RWPE2 (cell line): ENCODE results near the gene MRTFB.
A peak's percentile ranks its signal among the peaks of the same experiment; 100 is the strongest.

ENCODE experiments used
- ATAC-seq: fragments of 200-7000 bp; cut with Tn5 transposase; 3 replicates; pipeline ENCODE4 v1.9.1; 2021; ENCODE audit warnings: low read depth
- DNase-seq: peaks from one replicate; pipeline ENCODE4 v3.0.0-alpha.2; 2020; ENCODE audit warnings: low spot score
- H3K27ac ChIP-seq: fragments of 450-650 bp; 2 replicates; pipeline ENCODE4 v1.5.1; 2017; ENCODE audit warnings: mild to moderate bottlenecking; ENCODE audit not compliant: poor library complexity, severe bottlenecking
- H3K27me3 ChIP-seq: fragments of 250-450 bp; sonication (Bioruptor Pico); 2 replicates; pipeline ENCODE4 v1.5.1; 2021; ENCODE audit warnings: mild to moderate bottlenecking, moderate library complexity; ENCODE audit not compliant: insufficient read depth, poor library complexity, severe bottlenecking
- H3K36me3 ChIP-seq: fragments of 250-450 bp; sonication (Bioruptor Pico); 2 replicates; pipeline ENCODE4 v1.5.1; 2020; ENCODE audit warnings: low read depth, mild to moderate bottlenecking, moderate library complexity
- H3K4me1 ChIP-seq: fragments of 250-450 bp; sonication (Bioruptor Pico); 2 replicates; pipeline ENCODE4 v1.5.1; 2021; ENCODE audit warnings: mild to moderate bottlenecking, moderate library complexity; ENCODE audit not compliant: insufficient read depth, poor library complexity, severe bottlenecking
- H3K4me3 ChIP-seq: fragments of 250-450 bp; sonication (Bioruptor Pico); 2 replicates; pipeline ENCODE4 v1.5.1; 2021; ENCODE audit warnings: mild to moderate bottlenecking, moderate library complexity; ENCODE audit not compliant: severe bottlenecking
- H3K9me3 ChIP-seq: fragments of 250-450 bp; sonication (Bioruptor Pico); 2 replicates; pipeline ENCODE4 v1.5.1; 2021; ENCODE audit warnings: mild to moderate bottlenecking, moderate library complexity; ENCODE audit not compliant: severe bottlenecking
- CTCF ChIP-seq: fragments of 450-650 bp; IDR thresholded peaks from one replicate; pipeline ENCODE4 v1.5.1; 2017; ENCODE audit warnings: mild to moderate bottlenecking, moderate library complexity; ENCODE audit not compliant: poor library complexity, severe bottlenecking

Gene MRTFB

DNA sequence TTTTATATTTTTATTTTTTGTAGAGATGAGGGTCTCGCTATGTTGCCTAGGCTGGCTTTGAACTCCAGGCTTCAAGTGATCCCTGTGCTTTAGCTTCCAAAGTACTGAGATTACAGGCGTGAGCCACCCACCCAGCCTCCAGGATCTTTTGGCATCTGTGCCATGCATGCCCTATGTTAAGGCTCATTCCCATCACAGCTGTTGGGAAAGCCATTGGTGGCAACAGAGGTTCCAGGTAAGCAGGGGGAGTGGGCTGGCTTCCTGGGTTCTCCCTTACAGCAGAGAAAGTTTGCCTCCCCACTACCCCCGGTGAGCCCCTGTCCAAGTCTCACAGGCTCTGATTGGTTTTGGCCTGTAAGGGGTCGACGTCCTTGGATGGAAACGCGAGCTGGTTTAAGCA lies 8.9 kb upstream of the MRTFB start:
- no peak for TF ChIP-seq CTCF
- Histone ChIP-seq H3K36me3 (no peaks in the 10 kb centered on the region), H3K9me3 (peaks cover 2% of the 10 kb centered on the region), H3K4me1 (no peaks in the 10 kb centered on the region), H3K27ac (no peak overlapping the region), H3K27me3 (no peaks in the 10 kb centered on the region), H3K4me3 (no peak overlapping the region)
- no peak for ATAC-seq
- no peak for DNase-seq

GRCh38 chr16:14063618-14064581 lies 7.2 kb upstream of the MRTFB start:
- ATAC-seq, result no peak
- no peak for TF ChIP-seq CTCF
- H3K4me3 ChIP-seq, result no peak overlapping the region
- no peaks in the 10 kb centered on the region for H3K4me1 ChIP-seq
- H3K27ac ChIP-seq, result no peak overlapping the region
- no peaks in the 10 kb centered on the region for H3K27me3 ChIP-seq
- H3K9me3 ChIP-seq, result peaks cover 2% of the 10 kb centered on the region
- no peaks in the 10 kb centered on the region for H3K36me3 ChIP-seq
- DNase-seq, result no peak

DNA sequence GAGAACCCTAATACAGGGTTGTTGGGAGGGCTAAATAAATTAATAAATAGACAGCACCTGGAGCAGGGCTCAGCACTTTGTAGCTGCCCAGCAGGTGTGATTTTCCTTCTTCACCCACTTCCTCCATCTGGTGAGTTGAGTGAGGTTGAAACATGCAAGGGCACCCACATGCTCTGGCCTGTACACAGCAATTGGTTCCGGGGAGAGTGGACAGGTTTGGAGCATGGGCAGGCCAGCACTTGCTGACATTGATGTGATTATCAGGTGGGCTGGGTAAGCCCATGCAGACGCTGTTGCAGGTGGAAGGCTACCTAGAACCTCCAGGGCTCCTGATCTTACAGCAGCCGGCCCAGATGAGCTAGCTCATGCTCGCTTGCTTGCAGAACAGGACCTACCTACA lies 1.3 kb upstream of the MRTFB start:
- H3K9me3 ChIP-seq, result no peaks in the 10 kb centered on the region

DNA sequence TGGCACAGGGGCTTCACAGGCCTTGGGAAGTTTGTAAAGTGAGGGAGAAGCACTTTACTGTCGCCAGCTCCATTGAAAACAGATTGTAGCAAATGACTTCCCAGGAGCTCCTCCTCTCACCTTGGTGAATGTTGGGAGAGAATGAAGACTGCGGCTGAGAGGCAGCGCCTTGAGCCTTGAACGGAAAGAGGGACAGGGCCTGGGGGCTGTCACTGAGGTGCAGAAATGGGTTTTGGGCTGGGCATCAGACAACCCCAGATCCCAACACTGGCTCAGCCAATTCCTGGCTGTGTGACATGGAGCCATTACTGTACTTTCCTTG lies 603 bp upstream of the MRTFB start:
- DNase-seq (no peak), ATAC-seq (no peak)

More for the DNA sequence above, 1.3 kb upstream of the MRTFB start:
- DNase-seq (no peak), ATAC-seq (no peak)
- H3K4me3 ChIP-seq, result no peak overlapping the region
- no peak overlapping the region for H3K27ac ChIP-seq
- H3K4me1 ChIP-seq, result no peaks in the 10 kb centered on the region
- no peaks in the 10 kb centered on the region for H3K27me3 ChIP-seq
- H3K36me3 ChIP-seq, result no peaks in the 10 kb centered on the region
- TF ChIP-seq CTCF, result no peak

More for the DNA sequence above, 603 bp upstream of the MRTFB start:
- H3K9me3 ChIP-seq, result no peaks in the 10 kb centered on the region
- H3K36me3 ChIP-seq, result 0 out of 2 replicates have a peak, but pooled peaks cover 2% of the 10 kb centered on the region
- no peaks in the 10 kb centered on the region for H3K27me3 ChIP-seq
- no peak for TF ChIP-seq CTCF
- peak overlapping the region; percentile 45 for H3K27ac ChIP-seq
- H3K4me1 ChIP-seq, result no peaks in the 10 kb centered on the region
- H3K4me3 ChIP-seq, result peak overlapping the region; percentile 75
